Activated CD4-positive, alpha-beta memory T cell treated with anti-CD3 and anti-CD28 coated beads for 36 hours (primary cell): ENCODE results near the gene TSR3. TPM values are rescaled to one million over a fixed set of nuclear protein-coding genes. Genes with fewer than 3 reads are reported as not detected.

Experiments
- CTCF ChIA-PET: fragments of 350-600 bp; sonication (Branson Sonifier 250); formaldehyde crosslinking; loops from one replicate; lab custom pipeline; 2021; ENCODE audit warnings: antibody characterized with exemption, inconsistent platforms; lab: Charles Lee
- POLR2A ChIA-PET: fragments of 350-600 bp; sonication (Branson Sonifier 250); formaldehyde crosslinking; loops from one replicate; lab custom pipeline; 2021; ENCODE audit warnings: antibody characterized with exemption; lab: Charles Lee
- DNase-seq: peaks from one replicate; pipeline ENCODE4 v3.0.0-alpha.2; 2020
- H3K27ac Mint-ChIP-seq: one replicate; pipeline ENCODE4 v1.8.0; 2021; ENCODE audit warnings: mixed read lengths
- H3K27me3 Mint-ChIP-seq: one replicate; pipeline ENCODE4 v1.8.0; 2021; ENCODE audit warnings: mixed read lengths
- H3K36me3 Mint-ChIP-seq: one replicate; pipeline ENCODE4 v1.8.0; 2021; ENCODE audit warnings: mixed read lengths
- H3K4me1 Mint-ChIP-seq: one replicate; pipeline ENCODE4 v1.8.0; 2021; ENCODE audit warnings: low read depth, mixed read lengths
- H3K4me3 Mint-ChIP-seq: one replicate; pipeline ENCODE4 v1.8.0; 2021; ENCODE audit warnings: mild to moderate bottlenecking, mixed read lengths
- H3K9me3 Mint-ChIP-seq: one replicate; pipeline ENCODE4 v1.8.0; 2021; ENCODE audit warnings: mixed read lengths
- intact Hi-C: fragments of 100-400 bp; cut with micrococcal nuclease; formaldehyde crosslinking; loops from one replicate; pipeline ENCODE4 v1.15.1; 2023
- total RNA-seq, 2 experiments: library from RNA; stranded (reverse); gene quantifications; one replicate each; pipeline ENCODE4 v1.2.3, GENCODE V29; 2021

TSR3 gene
- total RNA-seq, 2 experiments from 2014 or later: 59.6 to 60.8 TPM

GRCh38 chr16:1387331-1387730 lies 35.7 kb upstream of the TSR3 start:
- ChIA-PET POLR2A (no interaction called here), CTCF (no interaction called here)
- Mint-ChIP-seq H3K4me3 (no peak overlapping the region), H3K36me3 (peaks cover 6% of the 10 kb centered on the region), H3K4me1 (no peaks in the 10 kb centered on the region), H3K27ac (no peak overlapping the region), H3K9me3 (no peaks in the 10 kb centered on the region), H3K27me3 (no peaks in the 10 kb centered on the region)
- intact Hi-C loops: no loop called here
- no peak for DNase-seq

GRCh38 chr16:1385232-1385631 lies 33.6 kb upstream of the TSR3 start:
- H3K27ac Mint-ChIP-seq: no peak overlapping the region
- ChIA-PET POLR2A (no interaction called here), CTCF (interaction anchor here (2.8 kb wide), 1 partner anchor 22 kb away, joined by 9 read pairs; no protein-coding TSS in a partner anchor)
- no peak overlapping the region for H3K4me3 Mint-ChIP-seq
- intact Hi-C loops: no loop called here
- no peaks in the 10 kb centered on the region for H3K27me3 Mint-ChIP-seq
- H3K36me3 Mint-ChIP-seq: peaks cover 3% of the 10 kb centered on the region
- peaks cover under 1% of the 10 kb centered on the region for H3K4me1 Mint-ChIP-seq
- no peak for DNase-seq
- no peaks in the 10 kb centered on the region for H3K9me3 Mint-ChIP-seq

GRCh38 chr16:1383556-1383955 lies 31.9 kb upstream of the TSR3 start:
- ChIA-PET CTCF (interaction anchor here (2.8 kb wide), 1 partner anchor 20 kb away, joined by 9 read pairs; no protein-coding TSS in a partner anchor), POLR2A (no interaction called here)
- H3K27ac Mint-ChIP-seq: no peak overlapping the region
- peaks cover 6% of the 10 kb centered on the region for H3K36me3 Mint-ChIP-seq
- H3K4me1 Mint-ChIP-seq: peaks cover 9% of the 10 kb centered on the region
- H3K27me3 Mint-ChIP-seq: no peaks in the 10 kb centered on the region
- intact Hi-C loops: no loop called here
- H3K9me3 Mint-ChIP-seq: no peaks in the 10 kb centered on the region
- DNase-seq: no peak
- H3K4me3 Mint-ChIP-seq: no peak overlapping the region

GRCh38 chr16:1381612-1382406 lies 30.1 kb upstream of the TSR3 start:
- ChIA-PET CTCF (interaction anchor here (4.9 kb wide), 1 partner anchor 17 kb away, joined by 49 read pairs; no protein-coding TSS in a partner anchor), POLR2A (no interaction called here)
- intact Hi-C loops: no loop called here
- Mint-ChIP-seq H3K9me3 (no peaks in the 10 kb centered on the region), H3K4me3 (no peak overlapping the region), H3K27me3 (no peaks in the 10 kb centered on the region), H3K36me3 (peaks cover 6% of the 10 kb centered on the region), H3K27ac (no peak overlapping the region), H3K4me1 (peaks cover 20% of the 10 kb centered on the region)
- DNase-seq: no peak

GRCh38 chr16:1380195-1380594 lies 28.5 kb upstream of the TSR3 start:
- ChIA-PET POLR2A (interaction anchor here (1.0 to 1.8 kb wide), 3 partner anchors 11 to 40 kb away, joined by 3 to 5 read pairs (median 4); partner anchors contain the start of gene UQCC4), CTCF (interaction anchor here (2.0 to 4.9 kb wide), 3 partner anchors 10 to 41 kb away, joined by 5 to 49 read pairs (median 11); partner anchors contain the start of gene UQCC4)
- H3K36me3 Mint-ChIP-seq: peaks cover 9% of the 10 kb centered on the region
- no peaks in the 10 kb centered on the region for H3K27me3 Mint-ChIP-seq
- peak overlapping the region; percentile 70 for H3K4me3 Mint-ChIP-seq
- peaks cover 20% of the 10 kb centered on the region for H3K4me1 Mint-ChIP-seq
- H3K9me3 Mint-ChIP-seq: no peaks in the 10 kb centered on the region
- peak overlapping the region; percentile 40 for H3K27ac Mint-ChIP-seq
- intact Hi-C loops: no loop called here
- no peak for DNase-seq

- POLR2A ChIA-PET: interaction anchor here (0.7 to 1.8 kb wide), 8 partner anchors 10 to 364 kb away, joined by 3 to 6 read pairs (median 4); partner anchors contain the start of genes JPT2 and UQCC4
- Mint-ChIP-seq H3K36me3 (peaks cover 6% of the 10 kb centered on the region), H3K27ac (peak overlapping the region; percentile 40), H3K27me3 (no peaks in the 10 kb centered on the region), H3K4me1 (peaks cover 20% of the 10 kb centered on the region), H3K4me3 (peak overlapping the region; percentile 70), H3K9me3 (no peaks in the 10 kb centered on the region)
- peak; percentile 81 for DNase-seq
- intact Hi-C loops: loop anchor here (2.0 kb wide), 1 partner anchor 41 kb away; the partner anchor contains the start of gene UQCC4
- CTCF ChIA-PET: interaction anchor here (1.1 to 4.9 kb wide), 5 partner anchors 9 to 41 kb away, joined by 3 to 49 read pairs (median 5); partner anchors contain the start of gene UQCC4
These were observed 27.8 kb upstream of the TSR3 start for GRCh38 chr16:1379304-1380076.

GRCh38 chr16:1378804-1379303 lies 27.2 kb upstream of the TSR3 start:
- Mint-ChIP-seq H3K27me3 (no peaks in the 10 kb centered on the region), H3K4me3 (peak overlapping the region; percentile 87), H3K9me3 (no peaks in the 10 kb centered on the region), H3K36me3 (peaks cover 6% of the 10 kb centered on the region), H3K4me1 (peaks cover 20% of the 10 kb centered on the region), H3K27ac (peak overlapping the region; percentile 90)
- POLR2A ChIA-PET: interaction anchor here (0.6 to 1.8 kb wide), 11 partner anchors 10 to 404 kb away, joined by 3 to 6 read pairs (median 4); partner anchors contain the start of genes JPT2, NUBP2, SPSB3 and UBE2I
- intact Hi-C loops: loop anchor here (2.0 kb wide), 1 partner anchor 42 kb away; the partner anchor contains the start of gene UQCC4
- CTCF ChIA-PET: interaction anchor here (1.1 to 4.9 kb wide), 5 partner anchors 9 to 42 kb away, joined by 3 to 49 read pairs (median 5); partner anchors contain the start of gene UQCC4
- DNase-seq: peak; percentile 85

- CTCF ChIA-PET: interaction anchor here (1.1 to 4.9 kb wide), 5 partner anchors 8 to 43 kb away, joined by 3 to 49 read pairs (median 5); partner anchors contain the start of gene UQCC4
- Mint-ChIP-seq H3K9me3 (no peaks in the 10 kb centered on the region), H3K4me1 (peaks cover 20% of the 10 kb centered on the region), H3K4me3 (peak overlapping the region; percentile 87), H3K36me3 (peaks cover 6% of the 10 kb centered on the region), H3K27me3 (no peaks in the 10 kb centered on the region), H3K27ac (peak overlapping the region; percentile 90)
- DNase-seq: no peak
- POLR2A ChIA-PET: interaction anchor here (0.6 to 1.8 kb wide), 10 partner anchors 12 to 404 kb away, joined by 3 to 6 read pairs (median 4); partner anchors contain the start of genes JPT2, NUBP2, SPSB3 and UBE2I
- intact Hi-C loops: loop anchor here (2.0 kb wide), 1 partner anchor 43 kb away; the partner anchor contains the start of gene UQCC4
These were observed 26.6 kb upstream of the TSR3 start for GRCh38 chr16:1378087-1378803.

GRCh38 chr16:1377406-1378010 lies 25.8 kb upstream of the TSR3 start:
- Mint-ChIP-seq H3K27ac (no peak overlapping the region), H3K27me3 (no peaks in the 10 kb centered on the region), H3K4me3 (peak overlapping the region; percentile 87), H3K36me3 (peaks cover 6% of the 10 kb centered on the region), H3K4me1 (peaks cover 20% of the 10 kb centered on the region), H3K9me3 (no peaks in the 10 kb centered on the region)
- ChIA-PET POLR2A (no interaction called here), CTCF (interaction anchor here (0.9 to 4.9 kb wide), 4 partner anchors 7 to 43 kb away, joined by 3 to 49 read pairs (median 8); partner anchors contain the start of gene UQCC4)
- intact Hi-C loops: loop anchor here (2.0 kb wide), 1 partner anchor 43 kb away; the partner anchor contains the start of gene UQCC4
- no peak for DNase-seq

GRCh38 chr16:1375741-1376410 lies 24.2 kb upstream of the TSR3 start:
- Mint-ChIP-seq H3K27me3 (no peaks in the 10 kb centered on the region), H3K27ac (no peak overlapping the region), H3K4me3 (no peak overlapping the region), H3K36me3 (peaks cover 6% of the 10 kb centered on the region), H3K4me1 (peaks cover 20% of the 10 kb centered on the region), H3K9me3 (no peaks in the 10 kb centered on the region)
- intact Hi-C loops: no loop called here
- POLR2A ChIA-PET: interaction anchor here (0.6 kb wide), 1 partner anchor 82 kb away, joined by 5 read pairs; no protein-coding TSS in a partner anchor
- CTCF ChIA-PET: interaction anchor here (1.0 kb wide), 1 partner anchor 12 kb away, joined by 3 read pairs; no protein-coding TSS in a partner anchor
- DNase-seq: no peak
